ENCODE results near the gene MAPK8IP3. TPM values are rescaled to one million over a fixed set of nuclear protein-coding genes. Genes with fewer than 3 reads are reported as not detected.
A peak's percentile ranks its signal among the peaks of the same experiment; 100 is the strongest.

MAPK8IP3 gene
- total RNA-seq, 4 donors from 2014 or later: 56.0 to 206 (median 82.1) TPM

DNA sequence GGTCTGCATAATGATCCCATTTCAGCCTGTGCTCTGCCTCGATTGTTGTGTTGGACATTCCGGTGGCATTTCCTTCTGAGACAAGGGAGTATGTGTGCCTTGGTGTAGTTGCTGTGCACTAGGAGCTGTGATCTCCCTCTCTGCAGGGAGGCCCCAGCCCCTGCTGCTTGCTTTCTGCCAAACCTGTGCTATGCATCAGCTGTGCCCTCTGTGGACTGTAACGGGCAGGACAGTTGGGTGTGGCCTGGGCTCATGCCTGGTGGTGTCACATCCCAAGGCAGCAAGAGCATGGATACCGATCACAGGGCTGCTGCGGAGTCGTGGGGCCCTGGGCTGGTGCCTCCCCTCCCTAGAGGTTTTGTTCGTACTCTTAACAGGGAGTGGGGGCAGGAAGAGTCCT is 31.7 kb upstream of the MAPK8IP3 start:
- no peak overlapping the region for H3K27ac ChIP-seq
- TF ChIP-seq POLR2A (IDR thresholded peaks at IDR 0.05): no peak
- TF ChIP-seq EP300 (IDR thresholded peaks at IDR 0.05): no peak
- TF ChIP-seq CTCF (IDR thresholded peaks at IDR 0.05): no peak
- TF ChIP-seq POLR2AphosphoS5 (IDR thresholded peaks at IDR 0.05): no peak
- no CpG with 5 or more reads among the region's 7 CpGs for WGBS
- no peaks in the 10 kb centered on the region for H3K27me3 ChIP-seq
- H3K9me3 ChIP-seq: no peaks in the 10 kb centered on the region
- DNase-seq (ENCODE audit: low spot score in 2 of 2): no peak
- peaks cover 13% of the 10 kb centered on the region for H3K4me1 ChIP-seq
- peaks cover 68% of the 10 kb centered on the region for H3K36me3 ChIP-seq
- H3K4me3 ChIP-seq: no peak overlapping the region

DNA sequence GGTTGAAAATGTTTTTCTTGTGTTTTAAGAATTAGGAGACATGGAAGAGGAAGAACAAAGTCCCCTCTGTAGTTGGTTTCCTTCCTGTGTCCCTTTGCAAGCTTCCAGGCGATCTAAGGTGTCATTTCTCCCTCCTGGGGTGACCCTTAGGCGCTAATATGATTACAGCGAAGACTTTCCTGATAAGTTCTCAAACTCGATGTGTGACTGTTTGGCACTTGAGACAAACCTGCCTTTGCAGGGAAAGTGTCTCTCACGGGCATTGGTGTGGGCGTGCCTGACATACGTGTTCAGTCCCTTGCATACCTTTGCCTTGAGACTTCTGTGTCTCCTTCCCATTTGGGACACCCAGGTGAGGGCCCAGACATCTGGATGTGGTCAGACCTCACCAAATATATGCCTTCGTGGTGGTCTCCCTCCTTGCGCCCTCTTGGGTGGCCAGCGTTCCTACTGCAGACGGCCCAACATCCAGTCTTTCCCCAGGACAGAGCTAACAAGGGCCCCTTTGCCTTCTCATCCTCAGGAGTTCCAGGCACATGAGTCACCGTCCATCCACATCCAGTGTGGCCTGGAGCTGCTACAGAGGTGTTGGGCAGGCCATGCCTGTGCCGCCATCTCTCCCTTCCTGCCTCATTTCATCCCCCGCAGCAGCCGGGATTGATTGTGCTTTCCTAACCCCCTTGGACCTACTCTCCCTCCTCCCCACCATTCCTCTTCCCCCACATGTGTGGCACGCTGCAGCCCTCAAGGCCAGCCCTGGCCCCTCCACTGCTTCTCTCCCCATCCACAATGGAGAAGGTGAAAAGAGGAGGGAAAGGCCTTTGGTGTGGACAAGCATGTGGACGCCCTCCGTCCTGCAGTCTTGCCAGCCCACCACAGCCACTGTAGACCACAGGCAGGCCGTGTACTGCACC is 31.0 kb upstream of the MAPK8IP3 start:
- no peak overlapping the region for H3K27ac ChIP-seq
- no peaks in the 10 kb centered on the region for H3K27me3 ChIP-seq
- no peaks in the 10 kb centered on the region for H3K9me3 ChIP-seq
- H3K4me3 ChIP-seq: no peak overlapping the region
- TF ChIP-seq POLR2AphosphoS5 (IDR thresholded peaks at IDR 0.05) (no peak), CTCF (IDR thresholded peaks at IDR 0.05) (no peak), POLR2A (IDR thresholded peaks at IDR 0.05) (no peak), EP300 (IDR thresholded peaks at IDR 0.05) (no peak)
- peaks cover 60% of the 10 kb centered on the region for H3K36me3 ChIP-seq
- 90% methylated on average over 19 of the region's 19 CpGs for WGBS
- peaks cover 13% of the 10 kb centered on the region for H3K4me1 ChIP-seq
- no peak for DNase-seq (ENCODE audit: low spot score in 2 of 2)

GRCh38 chr16:1676661-1677060 is 29.3 kb upstream of the MAPK8IP3 start:
- WGBS: 94% methylated on average over 12 of the region's 12 CpGs
- H3K36me3 ChIP-seq: peaks cover 44% of the 10 kb centered on the region
- H3K4me3 ChIP-seq: no peak overlapping the region
- TF ChIP-seq EP300 (IDR thresholded peaks at IDR 0.05) (no peak), POLR2A (IDR thresholded peaks at IDR 0.05) (no peak), POLR2AphosphoS5 (IDR thresholded peaks at IDR 0.05) (no peak), CTCF (IDR thresholded peaks at IDR 0.05) (no peak)
- H3K9me3 ChIP-seq: no peaks in the 10 kb centered on the region
- no peaks in the 10 kb centered on the region for H3K27me3 ChIP-seq
- H3K27ac ChIP-seq: no peak overlapping the region
- peaks cover 21% of the 10 kb centered on the region for H3K4me1 ChIP-seq
- no peak for DNase-seq (ENCODE audit: low spot score in 2 of 2)

DNA sequence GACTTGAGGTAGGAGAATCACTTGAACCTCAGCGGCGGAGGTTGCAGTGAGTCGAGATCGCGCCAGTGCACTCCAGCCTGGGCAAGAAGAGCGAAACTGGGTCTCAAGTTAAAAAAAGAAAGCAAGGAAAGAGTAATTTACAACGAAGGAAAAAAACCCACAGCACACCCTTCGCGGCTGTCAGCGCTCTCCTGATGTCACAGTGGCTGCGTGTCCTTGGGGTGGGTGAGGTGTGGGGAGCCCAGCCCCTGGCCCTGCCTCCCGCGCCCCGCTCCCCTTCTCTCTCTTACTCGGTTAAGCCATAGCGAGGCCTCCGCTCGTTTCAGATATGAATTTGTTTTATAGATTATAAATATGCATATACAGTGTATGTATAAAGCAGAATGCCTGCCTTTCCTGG is 28.7 kb upstream of the MAPK8IP3 start:
- TF ChIP-seq EP300 (IDR thresholded peaks at IDR 0.05): no peak
- TF ChIP-seq CTCF (IDR thresholded peaks at IDR 0.05): no peak
- no peak for TF ChIP-seq POLR2A (IDR thresholded peaks at IDR 0.05)
- no peak for TF ChIP-seq POLR2AphosphoS5 (IDR thresholded peaks at IDR 0.05)
- H3K27ac ChIP-seq: no peak overlapping the region
- peaks cover 37% of the 10 kb centered on the region for H3K36me3 ChIP-seq
- WGBS: 80% methylated on average over 18 of the region's 18 CpGs
- no peaks in the 10 kb centered on the region for H3K9me3 ChIP-seq
- H3K27me3 ChIP-seq: no peaks in the 10 kb centered on the region
- H3K4me1 ChIP-seq: peaks cover 23% of the 10 kb centered on the region
- peak overlapping the region; percentile 88 for H3K4me3 ChIP-seq
- DNase-seq (ENCODE audit: low spot score in 2 of 2): no peak

- Histone ChIP-seq H3K27ac (peak within 1 kb of the TSS; percentile 86), H3K36me3 (peaks cover 30% of the 10 kb centered on the region), H3K27me3 (no peaks in the 10 kb centered on the region), H3K9me3 (no peaks in the 10 kb centered on the region), H3K4me3 (peak within 1 kb of the TSS; percentile 88), H3K4me1 (peaks cover 23% of the 10 kb centered on the region)
- WGBS: under 1% methylated on average over 21 of the region's 79 CpGs
- DNase-seq (ENCODE audit: low spot score in 2 of 2): peak; percentile 96 to 98
- TF ChIP-seq CTCF (IDR thresholded peaks at IDR 0.05) (no peak), POLR2AphosphoS5 (IDR thresholded peaks at IDR 0.05) (peak in 2 of 3 donors; percentile 44 to 80)
Observed at GRCh38 chr16:1677942-1678499, 28.0 kb upstream of the MAPK8IP3 start, which contains the start of gene JPT2. TSS of gene JPT2 (plus strand) at chr16:1678279. CDS start at chr16:1678313, 34 bp downstream.

All from suprapubic skin (tissue), 4 donors.